NCI-H1436 (cell line): Measurements from ENCODE around the gene ALG14.
"Not testable (repeated sequence)": the region's sequence is repeated elsewhere in the genome, so short reads cannot be mapped to it uniquely, and the experiment has no call there.

ENCODE experiments used
- DNase-seq: peaks from one replicate; lab custom pipeline; 2025; lab: John Stamatoyannopoulos, UW

ALG14 gene

GRCh38 chr1:95086949-95087533, 14.3 kb upstream of the ALG14 start:
- DNase-seq: no peak

GRCh38 chr1:95085376-95085775, 12.6 kb upstream of the ALG14 start:
- no peak for DNase-seq

DNA sequence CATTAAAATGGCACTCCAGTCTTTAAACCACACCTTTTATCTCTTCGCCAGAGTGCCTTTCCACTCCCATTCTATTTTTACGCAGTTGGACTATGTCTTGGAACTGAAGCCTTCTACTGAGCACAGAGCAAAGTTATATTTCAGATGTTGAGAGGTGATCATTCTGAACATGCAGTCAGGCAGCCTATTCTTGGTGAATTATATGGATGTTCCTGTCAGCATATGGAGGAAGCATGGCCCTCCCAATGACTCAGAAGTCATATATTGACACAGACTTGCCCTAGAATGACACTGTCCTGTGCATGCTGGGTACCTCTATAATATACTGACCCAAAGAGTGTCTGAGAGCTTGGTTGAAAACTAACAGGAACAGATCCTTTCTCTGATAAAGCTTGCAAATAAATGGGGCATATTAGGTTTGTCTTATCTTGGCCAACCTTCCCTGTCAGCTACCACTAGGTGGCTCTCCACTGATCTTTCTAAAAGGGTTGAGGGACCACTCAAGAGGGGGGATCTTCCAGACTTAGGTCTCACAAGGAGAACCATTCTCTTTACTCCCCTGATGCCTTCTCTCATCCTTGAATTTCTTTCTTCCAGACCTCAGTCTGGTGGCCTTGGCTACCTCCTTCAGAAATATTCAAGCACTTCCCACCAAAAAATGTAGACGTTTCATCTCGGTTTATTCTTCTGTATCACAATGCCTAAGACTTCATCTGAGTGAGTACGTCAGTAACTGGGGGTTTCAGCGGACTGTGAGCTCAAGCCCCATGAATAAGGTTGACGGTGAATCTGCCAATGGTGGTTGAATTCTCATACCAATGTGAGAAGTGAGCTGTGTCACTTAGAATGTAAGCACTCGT, 11.8 kb upstream of the ALG14 start:
- peak; percentile 32 for DNase-seq

DNA sequence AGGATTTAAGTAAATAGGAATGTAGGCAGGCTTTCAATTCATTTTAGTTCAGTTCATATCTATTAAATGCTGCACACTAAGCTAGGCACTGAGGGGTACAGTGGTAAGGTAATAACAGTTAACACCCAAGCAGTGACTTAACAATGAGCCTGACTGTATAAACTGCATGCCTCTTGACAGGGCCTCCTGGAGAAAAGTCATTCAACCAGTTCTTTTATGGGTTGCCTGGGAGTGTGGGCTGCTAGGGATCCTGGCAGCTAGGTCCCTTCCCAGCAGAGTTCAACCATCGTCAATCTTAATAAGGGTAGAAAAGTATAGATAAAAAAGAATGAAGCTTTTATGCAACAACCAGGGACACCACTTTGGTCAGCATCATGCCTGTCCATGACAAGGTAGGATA, 8.1 kb upstream of the ALG14 start:
- no peak for DNase-seq

GRCh38 chr1:95080446-95080845, 7.7 kb upstream of the ALG14 start:
- no peak for DNase-seq

DNA sequence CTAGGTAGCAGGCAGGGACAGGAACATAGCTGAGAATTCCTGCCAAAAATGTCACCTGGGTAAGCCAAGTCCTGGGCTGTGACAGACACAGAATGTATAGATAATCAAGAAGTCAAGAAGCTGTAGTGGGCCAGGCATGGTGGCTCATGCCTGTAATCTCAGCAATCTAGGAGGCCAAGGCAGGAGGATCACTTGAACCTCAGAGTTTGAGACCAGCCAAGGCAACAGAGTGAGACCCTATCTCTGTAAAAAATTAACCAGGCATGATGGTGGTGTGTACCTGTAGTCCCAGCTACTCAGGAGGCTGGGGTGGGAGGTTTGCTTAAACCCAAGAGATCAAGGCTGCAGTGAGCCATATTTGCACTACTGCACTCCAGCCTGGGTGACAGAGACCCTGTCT, 3.3 kb upstream of the ALG14 start:
- DNase-seq: no peak

DNA sequence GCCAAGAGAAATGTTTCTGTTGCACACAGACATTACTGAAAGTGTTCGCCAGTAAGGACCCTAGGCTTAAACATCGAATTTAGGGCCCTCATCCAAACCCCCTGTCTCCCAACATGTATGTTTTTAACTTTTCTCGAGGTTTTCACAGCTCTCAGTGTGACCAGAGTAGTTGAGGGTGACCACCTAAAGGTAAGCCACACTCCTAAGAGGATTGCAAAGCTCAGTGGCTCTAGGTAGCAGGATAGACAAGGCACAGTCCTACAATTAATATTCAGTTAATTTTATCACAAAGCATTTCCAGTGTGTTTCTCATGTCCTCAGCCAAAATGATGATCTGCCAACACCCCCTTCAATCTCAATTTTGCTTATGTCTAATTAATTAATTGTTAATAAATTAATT, 695 bp upstream of the ALG14 start:
- DNase-seq: no peak

DNA sequence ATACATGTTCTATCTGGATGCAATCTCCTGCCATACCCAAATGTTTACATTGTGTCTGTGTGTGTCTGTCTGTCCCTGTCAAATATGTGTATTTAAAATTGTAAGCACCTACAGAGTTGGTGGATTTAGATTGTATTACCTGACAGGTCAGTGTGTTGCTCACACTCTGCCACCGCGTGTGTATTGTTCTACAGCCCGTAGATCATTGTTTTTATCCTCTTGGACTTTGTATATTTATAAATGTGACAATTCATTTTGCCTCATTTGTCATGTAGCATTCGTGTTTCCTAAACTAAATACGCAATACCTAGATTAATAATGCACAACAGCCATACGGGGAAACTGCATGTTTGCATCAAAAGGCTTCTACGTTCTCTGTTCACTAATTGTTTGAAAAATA, 634 bp downstream of the ALG14 start:
- no peak for DNase-seq

DNA sequence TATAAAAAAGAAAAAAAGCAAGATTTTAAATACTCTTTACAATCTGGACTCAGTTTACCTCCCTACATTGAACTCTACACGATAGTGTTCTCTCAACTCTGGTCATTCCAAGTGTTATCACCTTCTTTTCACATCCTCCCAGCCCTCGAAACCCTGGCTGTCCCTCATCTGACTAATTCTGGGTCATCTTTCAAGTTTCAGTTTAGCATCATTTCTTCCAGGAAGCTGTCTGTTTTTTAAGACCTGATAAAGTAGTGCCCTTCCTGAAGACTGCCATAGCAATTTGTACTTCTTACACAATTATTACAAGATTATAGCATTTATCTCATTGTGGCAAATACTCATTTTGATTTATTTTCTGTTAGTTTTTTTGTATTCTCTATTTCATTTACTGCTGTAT, 1.2 kb downstream of the ALG14 start:
- DNase-seq: no peak

DNA sequence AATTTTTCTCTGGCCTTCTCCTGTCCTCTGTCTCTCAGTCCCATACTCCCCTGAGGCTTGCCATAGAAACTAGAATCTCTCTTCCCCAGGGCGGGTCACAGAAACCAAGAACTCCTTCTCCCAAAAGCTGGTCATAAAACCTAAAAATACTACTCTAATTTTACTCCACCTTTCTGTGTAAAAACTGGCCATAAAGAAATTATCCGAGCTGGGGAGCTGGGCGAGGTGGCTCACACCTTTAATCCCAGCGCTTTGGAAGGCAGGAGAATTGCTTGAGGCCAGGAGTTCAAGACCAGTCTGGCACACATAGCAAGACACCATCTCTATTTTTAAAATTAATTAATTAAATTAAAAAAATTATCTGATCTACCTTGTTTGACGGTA, 3.0 kb downstream of the ALG14 start:
- no peak for DNase-seq

- DNase-seq: no peak
These were observed 3.6 kb downstream of the ALG14 start for GRCh38 chr1:95068956-95069709.

GRCh38 chr1:95067568-95067967, 5.2 kb downstream of the ALG14 start:
- no peak for DNase-seq

GRCh38 chr1:95067062-95067461, 5.7 kb downstream of the ALG14 start:
- no peak for DNase-seq

DNA sequence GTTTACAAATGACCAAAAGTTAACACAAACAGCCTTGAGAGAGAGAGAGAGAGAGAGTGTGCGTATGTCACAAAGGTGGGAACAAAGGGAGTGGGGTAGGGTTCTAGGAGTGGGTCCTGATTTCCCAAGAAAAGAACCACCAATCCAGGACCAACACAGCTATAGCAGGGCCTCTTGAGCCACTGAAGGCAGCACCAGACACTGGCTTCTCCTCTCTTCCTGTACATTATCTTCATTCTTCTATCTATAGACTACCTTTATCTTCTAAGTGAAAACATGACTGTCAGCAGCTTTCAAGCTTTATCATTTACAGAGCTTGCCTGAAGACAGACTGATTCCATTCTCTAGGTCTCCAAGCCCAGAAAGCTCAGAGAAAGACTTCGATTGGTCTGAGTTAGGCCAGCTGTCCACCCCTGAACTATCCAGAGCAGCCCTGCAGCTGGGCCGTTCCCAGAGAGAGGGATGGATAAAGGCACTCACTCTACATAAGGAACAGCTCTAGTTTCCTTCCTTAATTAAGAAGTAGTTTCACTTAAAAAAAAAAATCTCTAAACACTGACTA, 11.2 kb downstream of the ALG14 start:
- DNase-seq: no peak

GRCh38 chr1:95058974-95059373, 13.8 kb downstream of the ALG14 start:
- DNase-seq: no peak

DNA sequence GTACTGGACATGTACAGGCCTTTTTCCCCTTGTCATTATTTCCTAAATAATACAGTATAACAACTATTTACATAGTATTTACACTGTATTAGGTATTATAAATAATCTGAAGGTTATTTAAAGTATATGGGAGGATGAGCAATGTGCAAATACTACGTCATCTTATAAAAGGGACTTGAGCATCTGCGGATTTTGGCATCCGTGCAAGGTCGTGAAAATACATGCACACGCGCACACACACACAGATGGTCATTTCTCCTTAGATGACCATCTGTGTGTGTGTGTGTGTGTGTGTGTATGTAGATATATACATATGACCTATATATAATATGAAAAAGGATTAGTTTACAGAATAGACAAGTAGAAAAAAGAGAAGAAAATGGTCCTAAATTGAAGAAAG, 15.4 kb downstream of the ALG14 start:
- no peak for DNase-seq

DNA sequence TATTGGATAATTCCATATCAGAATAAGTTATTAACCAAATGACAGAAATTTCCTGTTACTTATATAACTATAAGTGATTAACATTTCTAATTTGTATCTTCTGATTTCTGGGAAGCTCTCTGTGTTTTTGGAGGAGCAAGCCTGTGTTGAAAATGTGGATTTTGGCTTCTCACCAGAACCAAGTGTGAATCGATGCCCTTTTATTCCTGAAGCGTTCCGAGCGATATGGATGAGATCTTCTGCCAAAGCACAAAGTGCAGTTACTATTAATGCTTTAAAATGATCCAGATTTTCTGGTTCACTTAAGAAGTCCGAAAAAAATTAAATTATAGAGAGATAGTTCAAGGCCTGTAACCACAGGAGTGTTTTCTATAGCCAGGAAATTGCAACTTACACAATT, 22.8 kb downstream of the ALG14 start:
- DNase-seq: no peak

- DNase-seq: no peak
These were observed 24.4 kb downstream of the ALG14 start for GRCh38 chr1:95048317-95048716.

- DNase-seq: not testable (repeated sequence)
These were observed 25.1 kb downstream of the ALG14 start for GRCh38 chr1:95047624-95048023.

- DNase-seq: no peak
These were observed 26.4 kb downstream of the ALG14 start for GRCh38 chr1:95046359-95046758.

DNA sequence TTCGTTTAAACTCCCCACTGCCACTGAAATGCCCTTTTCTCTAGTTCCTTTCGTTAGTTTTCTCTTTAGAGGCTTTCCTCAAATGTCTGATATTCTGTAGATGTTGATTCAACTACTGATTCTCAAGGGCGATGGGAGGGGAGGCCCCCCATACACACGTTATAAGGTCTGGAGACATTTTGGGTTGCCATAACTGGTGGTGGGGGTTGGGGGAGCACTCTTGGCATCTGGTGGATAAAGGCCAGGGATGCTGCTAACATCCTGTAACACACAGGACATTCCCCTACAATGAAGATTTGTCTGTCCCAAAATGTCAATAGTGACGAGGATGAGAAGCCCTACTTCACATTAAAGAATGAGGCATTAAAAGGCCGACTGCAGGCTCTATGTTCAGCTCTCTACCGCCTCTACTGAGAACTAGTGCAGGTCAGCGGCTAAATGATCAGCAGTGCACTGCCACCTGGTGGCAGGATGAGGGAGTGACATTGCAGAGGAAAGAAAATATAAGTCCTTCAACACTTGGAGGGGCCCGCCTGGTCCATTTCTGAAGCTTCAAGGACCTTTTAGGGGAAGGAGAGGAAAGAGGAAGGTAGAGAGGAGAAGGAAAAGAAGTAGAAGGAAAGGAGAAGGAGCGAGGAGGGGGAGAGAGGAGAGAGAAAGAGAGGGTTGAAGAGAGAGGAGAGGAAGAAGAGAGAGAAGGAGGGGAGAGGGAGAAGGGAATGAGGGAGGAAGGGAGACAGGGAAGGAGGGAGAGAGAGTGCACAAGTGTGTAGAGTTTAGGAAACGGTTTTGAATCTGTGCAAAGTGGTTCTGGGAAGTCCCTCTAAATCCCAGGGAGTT, 29.4 kb downstream of the ALG14 start:
- DNase-seq: peak; percentile 74

DNA sequence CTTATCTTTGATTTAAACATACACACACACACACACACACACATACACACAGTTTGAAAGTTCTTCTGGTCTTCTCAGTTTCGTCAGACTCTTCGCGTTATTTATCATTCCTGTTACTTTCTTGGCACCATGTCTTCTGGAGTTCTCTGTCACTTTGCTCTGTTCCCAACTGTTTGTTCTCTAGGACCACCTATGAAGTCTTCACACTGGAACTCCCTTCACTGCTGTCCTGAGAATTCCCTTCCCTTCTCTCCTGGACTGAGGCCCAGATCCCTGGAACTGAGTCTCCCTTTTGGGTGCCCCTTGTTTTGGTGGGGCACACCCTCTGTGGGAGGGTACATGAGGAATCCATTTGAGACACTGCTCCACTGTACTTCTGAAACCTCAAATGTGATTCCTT, 30.5 kb downstream of the ALG14 start:
- no peak for DNase-seq
